ENCODE data around the gene CRYBG1.

Gene CRYBG1

GRCh38 chr6:106488494-106489370 is 128.2 kb downstream of the CRYBG1 start:
- TF ChIP-seq CTCF (conservative IDR thresholded peaks at IDR 0.05; ENCODE audit: low read depth, low read length): no peak
- no peak overlapping the region for H3K4me3 ChIP-seq (ENCODE audit: low read depth, low read length)
- no peak for DNase-seq (ENCODE audit: low read depth)

- H3K4me3 ChIP-seq (ENCODE audit: low read depth, low read length): no peak overlapping the region
- no peak for DNase-seq (ENCODE audit: low read depth)
- no peak for TF ChIP-seq CTCF (conservative IDR thresholded peaks at IDR 0.05; ENCODE audit: low read depth, low read length)
These were observed 129.5 kb downstream of the CRYBG1 start for GRCh38 chr6:106490030-106490429.

- no peak for DNase-seq (ENCODE audit: low read depth)
- no peak overlapping the region for H3K4me3 ChIP-seq (ENCODE audit: low read depth, low read length)
- no peak for TF ChIP-seq CTCF (conservative IDR thresholded peaks at IDR 0.05; ENCODE audit: low read depth, low read length)
These were observed 129.9 kb downstream of the CRYBG1 start for GRCh38 chr6:106490436-106490835.

- TF ChIP-seq CTCF (conservative IDR thresholded peaks at IDR 0.05; ENCODE audit: low read depth, low read length): no peak
- no peak for DNase-seq (ENCODE audit: low read depth)
These were observed 130.5 kb downstream of the CRYBG1 start for GRCh38 chr6:106490974-106491373.

GRCh38 chr6:106495014-106495413 is 134.5 kb downstream of the CRYBG1 start:
- TF ChIP-seq CTCF (conservative IDR thresholded peaks at IDR 0.05; ENCODE audit: low read depth, low read length): no peak
- no peak for DNase-seq (ENCODE audit: low read depth)
- no peak overlapping the region for H3K4me3 ChIP-seq (ENCODE audit: low read depth, low read length)

More at GRCh38 chr6:106490974-106491373, 130.5 kb downstream of the CRYBG1 start:
- no peak overlapping the region for H3K4me3 ChIP-seq (ENCODE audit: low read depth, low read length)

GRCh38 chr6:106496823-106497222 is 136.3 kb downstream of the CRYBG1 start:
- no peak for TF ChIP-seq CTCF (conservative IDR thresholded peaks at IDR 0.05; ENCODE audit: low read depth, low read length)
- no peak for DNase-seq (ENCODE audit: low read depth)
- no peak overlapping the region for H3K4me3 ChIP-seq (ENCODE audit: low read depth, low read length)

- DNase-seq (ENCODE audit: low read depth): peak; percentile 62
- H3K4me3 ChIP-seq (ENCODE audit: low read depth, low read length): no peak overlapping the region
- no peak for TF ChIP-seq CTCF (conservative IDR thresholded peaks at IDR 0.05; ENCODE audit: low read depth, low read length)
These were observed 141.4 kb downstream of the CRYBG1 start for GRCh38 chr6:106501960-106502371.
